Motor neuron (in vitro differentiated cells): ENCODE results near the gene FNDC3B. TPM values are rescaled to one million over a fixed set of nuclear protein-coding genes. Genes with fewer than 3 reads are reported as not detected.

Experiments
- ATAC-seq, 8 experiments: fragments of 200-7000 bp; cut with Tn5 transposase; replicated peaks in 6 of 8; 2 replicates each; pipeline ENCODE4 v1.8.0; 2021; ENCODE audit warnings: mild to moderate bottlenecking in 8 of 8, moderate library complexity in 8 of 8
- H3K27ac ChIP-seq, 2 donors: fragments of 250-450 bp; sonication (Bioruptor Pico); 2 replicates each; pipeline ENCODE4 v1.9.0; 2021; ENCODE audit warnings: antibody characterized with exemption in 2 of 2, mild to moderate bottlenecking in 2 of 2, moderate library complexity in 1 of 2
- H3K4me1 ChIP-seq, 2 donors: fragments of 250-450 bp; sonication (Bioruptor Pico); replicated peaks in 1 of 2; 2 replicates each; pipeline ENCODE4 v1.6.1; 2021; ENCODE audit warnings: antibody characterized with exemption in 2 of 2, mild to moderate bottlenecking in 2 of 2, moderate library complexity in 1 of 2
- H3K4me3 ChIP-seq, 5 donors: fragments of 250-450 bp; sonication (Bioruptor Pico); 2 replicates each; pipeline ENCODE4 v1.9.0; 2021; ENCODE audit warnings: antibody characterized with exemption in 5 of 5, mild to moderate bottlenecking in 5 of 5, moderate library complexity in 4 of 5
- WGBS, 10 experiments: fragments of 450-650 bp; shearing (Covaris generic); methylation state at CpG; one replicate each; pipeline ENCODE4 v1.0.0; 2022; 5-methylcytosine and 5-hydroxymethylcytosine counted together
- in situ Hi-C, 9 experiments: fragments of 400-800 bp; cut with MboI; loops; one replicate each; pipeline ENCODE4 v1.15.0; 2021; ENCODE audit warnings: low sequenced_read_pairs in 9 of 9, low pct_unique_long_range_greater_than_20kb in 2 of 9; ENCODE audit not compliant: unreplicated experiment in 9 of 9
- total RNA-seq, 8 experiments: library from RNA; unstranded; fragments of 300-600 nt; gene quantifications; 2 replicates each; pipeline versions ENCODE4 v1.2.3 to v1.2.4, GENCODE V29; 2022

FNDC3B gene
- total RNA-seq, 8 experiments from 2014 or later = 12.4 to 77.0 (median 36.6) TPM

- 83 to 100% (median 100%) methylated on average over 1 to 3 of the region's 5 CpGs; no CpG with 5 or more reads in 3 of the 10 experiments for WGBS, 10 experiments
- H3K27ac ChIP-seq = no peak overlapping the region
- peaks cover 5 to 13% of the 10 kb centered on the region in 2 donors for H3K4me1 ChIP-seq
- peak in 1 of 8 experiments; percentile 52 for ATAC-seq
- in situ Hi-C loops = no loop called here
- no peak overlapping the region for H3K4me3 ChIP-seq
Observed at GRCh38 chr3:172179680-172180399, 140.5 kb downstream of the FNDC3B start.

GRCh38 chr3:172180473-172180872 lies 141.1 kb downstream of the FNDC3B start:
- no peak overlapping the region for H3K4me3 ChIP-seq
- in situ Hi-C loops = no loop called here
- H3K27ac ChIP-seq = no peak overlapping the region
- WGBS, 10 experiments = 83 to 100% (median 92%) methylated on average over 1 to 2 of the region's 2 CpGs; no CpG with 5 or more reads in 5 of the 10 experiments
- peaks cover 0 to 8% of the 10 kb centered on the region in 2 donors for H3K4me1 ChIP-seq
- no peak for ATAC-seq

GRCh38 chr3:172181932-172182586 lies 142.7 kb downstream of the FNDC3B start:
- H3K4me3 ChIP-seq = no peak overlapping the region
- no peak overlapping the region for H3K27ac ChIP-seq
- ATAC-seq = peak in 2 of 8 experiments; percentile 68 to 74
- in situ Hi-C loops = no loop called here
- H3K4me1 ChIP-seq = peaks cover 0 to 8% of the 10 kb centered on the region in 2 donors
- 13 to 100% (median 69%) methylated on average over 1 to 5 of the region's 6 CpGs; no CpG with 5 or more reads in 3 of the 10 experiments for WGBS, 10 experiments

- Histone ChIP-seq H3K4me1 (peaks cover 0 to 8% of the 10 kb centered on the region in 2 donors), H3K4me3 (no peak overlapping the region), H3K27ac (no peak overlapping the region)
- no peak for ATAC-seq
- in situ Hi-C loops = no loop called here
- 0 to 100% (median 35%) methylated on average over 1 to 2 of the region's 2 CpGs; no CpG with 5 or more reads in 2 of the 10 experiments for WGBS, 10 experiments
Observed at GRCh38 chr3:172182797-172183196, 143.4 kb downstream of the FNDC3B start.

GRCh38 chr3:172184106-172184822 lies 144.9 kb downstream of the FNDC3B start:
- 75 to 100% (median 95%) methylated on average over 2 to 3 of the region's 3 CpGs for WGBS, 10 experiments
- no peak overlapping the region for H3K4me3 ChIP-seq
- no peak for ATAC-seq
- H3K27ac ChIP-seq = no peak overlapping the region
- H3K4me1 ChIP-seq = peaks cover 0 to 8% of the 10 kb centered on the region in 2 donors
- in situ Hi-C loops = no loop called here

- Histone ChIP-seq H3K4me1 (peaks cover 0 to 8% of the 10 kb centered on the region in 2 donors), H3K27ac (no peak overlapping the region), H3K4me3 (no peak overlapping the region)
- WGBS, 10 experiments = 21 to 100% (median 93%) methylated on average over 1 to 2 of the region's 2 CpGs
- in situ Hi-C loops = no loop called here
- ATAC-seq = no peak
Observed at GRCh38 chr3:172185907-172186306, 146.5 kb downstream of the FNDC3B start.

- Histone ChIP-seq H3K27ac (no peak overlapping the region), H3K4me1 (peaks cover 0 to 8% of the 10 kb centered on the region in 2 donors), H3K4me3 (no peak overlapping the region)
- WGBS, 10 experiments = 40 to 100% (median 92%) methylated on average over 1 to 4 of the region's 4 CpGs
- in situ Hi-C loops = no loop called here
- ATAC-seq = no peak
Observed at GRCh38 chr3:172186607-172187006, 147.2 kb downstream of the FNDC3B start.

- ATAC-seq = no peak
- WGBS, 10 experiments = 60 to 100% (median 100%) methylated on average over 1 to 6 of the region's 6 CpGs; no CpG with 5 or more reads in 2 of the 10 experiments
- in situ Hi-C loops = no loop called here
- Histone ChIP-seq H3K27ac (no peak overlapping the region), H3K4me3 (no peak overlapping the region), H3K4me1 (peaks cover 0 to 4% of the 10 kb centered on the region in 2 donors)
Observed at GRCh38 chr3:172187511-172187910, 148.1 kb downstream of the FNDC3B start.

GRCh38 chr3:172188511-172188910 lies 149.1 kb downstream of the FNDC3B start:
- in situ Hi-C loops = no loop called here
- H3K4me3 ChIP-seq = no peak overlapping the region
- 86 to 100% (median 98%) methylated on average over 1 to 7 of the region's 11 CpGs; no CpG with 5 or more reads in 1 of the 10 experiments for WGBS, 10 experiments
- H3K27ac ChIP-seq = no peak overlapping the region
- ATAC-seq = no peak
- H3K4me1 ChIP-seq = no peaks in the 10 kb centered on the region

GRCh38 chr3:172189213-172189612 lies 149.8 kb downstream of the FNDC3B start:
- no peak overlapping the region for H3K4me3 ChIP-seq
- H3K4me1 ChIP-seq = no peaks in the 10 kb centered on the region
- 56 to 100% (median 100%) methylated on average over 1 to 2 of the region's 2 CpGs for WGBS, 10 experiments
- in situ Hi-C loops = no loop called here
- H3K27ac ChIP-seq = no peak overlapping the region
- ATAC-seq = no peak

GRCh38 chr3:172189987-172190603 lies 150.7 kb downstream of the FNDC3B start:
- H3K4me1 ChIP-seq = peaks cover 0 to 4% of the 10 kb centered on the region in 2 donors
- WGBS, 10 experiments = 71 to 100% (median 87%) methylated on average over 1 to 7 of the region's 7 CpGs
- H3K4me3 ChIP-seq = no peak overlapping the region
- no peak for ATAC-seq
- in situ Hi-C loops = no loop called here
- no peak overlapping the region for H3K27ac ChIP-seq

- no peak for ATAC-seq
- 71 to 100% (median 100%) methylated on average over 1 to 3 of the region's 3 CpGs; no CpG with 5 or more reads in 3 of the 10 experiments for WGBS, 10 experiments
- Histone ChIP-seq H3K4me1 (peaks cover 0 to 12% of the 10 kb centered on the region in 2 donors), H3K27ac (no peak overlapping the region), H3K4me3 (no peak overlapping the region)
- in situ Hi-C loops = no loop called here
Observed at GRCh38 chr3:172190980-172191379, 151.6 kb downstream of the FNDC3B start.

GRCh38 chr3:172191629-172192028 lies 152.3 kb downstream of the FNDC3B start:
- Histone ChIP-seq H3K4me1 (peaks cover 0 to 12% of the 10 kb centered on the region in 2 donors), H3K27ac (no peak overlapping the region), H3K4me3 (no peak overlapping the region)
- ATAC-seq = no peak
- in situ Hi-C loops = no loop called here
- 93 to 100% (median 96%) methylated on average over 2 to 3 of the region's 4 CpGs; no CpG with 5 or more reads in 5 of the 10 experiments for WGBS, 10 experiments
